COLO829 (cell line): ENCODE measurements around the gene LRRC8B.
"Not testable (repeated sequence)": the region's sequence is repeated elsewhere in the genome, so short reads cannot be mapped to it uniquely, and the experiment has no call there.

Experiments used
- DNase-seq: peaks from one replicate; pipeline ENCODE4 v3.0.0; 2012; ENCODE audit warnings: low spot score

LRRC8B gene

GRCh38 chr1:89525169-89525855 is 683 bp downstream of the LRRC8B start:
- no peak for DNase-seq

GRCh38 chr1:89527256-89527655 is 2.6 kb downstream of the LRRC8B start:
- DNase-seq = no peak

- peak; percentile 20 for DNase-seq
These were observed 3.2 kb downstream of the LRRC8B start for GRCh38 chr1:89527750-89528381.

DNA sequence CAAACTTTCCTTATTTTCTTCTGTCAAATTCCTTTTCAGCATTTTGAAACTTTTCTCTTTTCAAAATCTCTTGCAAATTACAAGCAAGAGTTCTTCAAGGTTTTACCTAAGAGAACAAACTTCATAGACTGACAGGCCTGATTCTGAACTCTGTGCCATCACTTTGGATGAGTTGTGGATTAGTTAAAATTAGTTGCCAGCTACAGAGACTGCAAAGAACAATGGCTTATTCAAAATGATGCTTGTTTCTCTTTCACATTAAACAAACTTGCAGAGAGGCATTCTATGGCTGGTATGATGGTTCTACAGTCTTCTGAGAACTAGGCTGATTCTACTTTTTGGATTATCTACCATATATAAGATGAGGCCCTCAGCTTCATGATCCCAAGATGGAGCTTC is 3.8 kb downstream of the LRRC8B start:
- DNase-seq = no peak

GRCh38 chr1:89529196-89529595 is 4.6 kb downstream of the LRRC8B start:
- no peak for DNase-seq

DNA sequence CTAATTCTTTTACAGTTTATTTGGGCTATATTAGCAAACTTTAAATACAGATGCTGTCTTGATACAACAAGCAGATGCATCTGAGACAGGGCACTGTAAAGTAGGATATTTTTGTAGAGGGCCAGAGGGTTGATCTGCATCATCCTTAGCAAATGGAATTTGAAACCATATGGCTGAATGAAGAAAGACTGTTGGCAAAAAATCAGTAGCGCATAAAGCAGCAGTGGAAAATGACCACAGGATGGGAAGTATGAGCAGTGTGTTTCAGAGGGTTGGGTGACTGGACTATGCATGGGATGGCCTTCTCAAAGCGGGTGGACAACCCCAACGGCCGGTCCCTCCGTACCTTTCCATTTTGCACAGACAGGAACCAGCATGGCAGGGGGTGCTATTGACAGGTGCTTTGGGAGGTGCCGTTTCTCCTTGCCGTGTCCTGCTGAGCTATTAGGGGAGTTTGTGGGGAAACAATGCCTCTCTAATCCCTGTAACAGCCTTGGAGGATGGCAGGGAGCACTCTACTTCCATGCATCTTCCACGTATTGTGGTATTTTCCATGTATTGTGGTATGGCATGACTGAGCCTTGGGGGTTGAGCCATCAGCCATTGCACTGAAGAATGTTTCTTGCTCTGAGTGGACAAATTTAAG is 5.9 kb downstream of the LRRC8B start:
- no peak for DNase-seq

DNA sequence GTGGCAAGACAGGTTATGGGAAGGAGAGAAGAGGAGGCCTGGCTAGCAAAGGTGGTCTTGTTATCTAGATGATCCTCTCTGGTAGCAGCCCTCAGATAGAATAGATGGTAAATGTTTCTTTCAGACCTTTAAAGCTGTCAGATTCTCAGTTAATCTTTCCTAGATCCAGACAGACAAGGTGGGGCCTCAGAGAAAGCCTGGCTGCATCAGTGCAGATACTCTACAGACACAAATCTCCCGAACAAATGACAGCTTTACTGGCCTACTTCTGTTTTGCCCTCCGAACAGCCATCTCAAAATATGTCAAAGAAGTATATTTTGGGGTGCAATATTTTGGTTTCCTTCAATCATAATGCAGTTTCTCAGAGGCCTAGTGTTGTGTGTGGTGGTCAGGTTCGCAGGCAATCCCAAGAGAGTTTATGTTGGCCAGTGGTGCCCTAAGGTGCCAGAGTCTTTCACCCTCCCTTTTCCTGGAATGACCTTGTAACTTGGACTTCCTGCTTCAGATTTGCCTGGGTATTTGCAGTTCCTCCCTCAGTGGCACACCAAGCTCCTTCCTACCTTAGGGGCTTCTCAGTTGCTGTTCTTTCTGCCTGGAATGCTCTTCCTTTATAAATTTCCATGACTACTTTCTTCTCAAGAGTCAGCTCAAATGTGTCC is 7.0 kb downstream of the LRRC8B start:
- DNase-seq = no peak

DNA sequence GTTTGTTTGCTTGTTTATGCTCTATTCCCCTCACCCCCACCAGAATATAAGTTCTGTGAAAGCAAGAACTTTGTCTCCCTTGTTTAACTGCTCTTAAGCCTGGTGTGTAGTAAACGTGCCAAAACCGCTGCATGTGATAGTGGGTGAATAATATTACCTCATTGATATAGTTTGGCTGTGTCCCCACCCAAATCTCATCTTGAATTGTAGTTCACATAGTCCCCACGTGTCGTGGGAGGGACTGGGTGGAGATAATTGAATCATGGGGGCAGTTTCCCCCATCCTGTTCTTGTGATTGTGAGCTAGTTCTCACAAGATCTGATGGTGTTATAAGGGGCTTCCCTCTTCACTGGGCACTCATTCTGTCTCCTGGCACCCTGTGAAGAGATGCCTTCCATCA is 7.6 kb downstream of the LRRC8B start:
- DNase-seq = no peak

- DNase-seq = no peak
These were observed 8.2 kb downstream of the LRRC8B start for GRCh38 chr1:89532866-89533265.

DNA sequence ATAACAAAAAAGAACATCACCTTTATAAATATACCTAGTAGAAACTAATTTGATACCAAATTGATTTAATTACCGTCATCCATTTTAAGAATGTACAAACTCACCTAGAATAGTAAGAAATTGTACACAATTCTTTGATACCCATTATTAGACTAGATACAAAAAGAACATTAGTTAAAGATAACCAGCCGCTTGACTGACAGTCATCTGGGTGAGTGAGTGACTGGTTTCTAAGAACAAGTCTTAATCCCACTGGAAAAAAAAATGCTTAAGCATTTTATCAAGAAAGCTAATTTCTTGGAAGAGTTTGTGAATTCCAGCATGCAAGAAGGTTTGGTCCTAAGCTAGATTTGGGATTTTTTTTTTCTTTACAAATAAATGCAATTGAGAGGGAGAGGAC is 10.9 kb downstream of the LRRC8B start:
- DNase-seq = no peak

DNA sequence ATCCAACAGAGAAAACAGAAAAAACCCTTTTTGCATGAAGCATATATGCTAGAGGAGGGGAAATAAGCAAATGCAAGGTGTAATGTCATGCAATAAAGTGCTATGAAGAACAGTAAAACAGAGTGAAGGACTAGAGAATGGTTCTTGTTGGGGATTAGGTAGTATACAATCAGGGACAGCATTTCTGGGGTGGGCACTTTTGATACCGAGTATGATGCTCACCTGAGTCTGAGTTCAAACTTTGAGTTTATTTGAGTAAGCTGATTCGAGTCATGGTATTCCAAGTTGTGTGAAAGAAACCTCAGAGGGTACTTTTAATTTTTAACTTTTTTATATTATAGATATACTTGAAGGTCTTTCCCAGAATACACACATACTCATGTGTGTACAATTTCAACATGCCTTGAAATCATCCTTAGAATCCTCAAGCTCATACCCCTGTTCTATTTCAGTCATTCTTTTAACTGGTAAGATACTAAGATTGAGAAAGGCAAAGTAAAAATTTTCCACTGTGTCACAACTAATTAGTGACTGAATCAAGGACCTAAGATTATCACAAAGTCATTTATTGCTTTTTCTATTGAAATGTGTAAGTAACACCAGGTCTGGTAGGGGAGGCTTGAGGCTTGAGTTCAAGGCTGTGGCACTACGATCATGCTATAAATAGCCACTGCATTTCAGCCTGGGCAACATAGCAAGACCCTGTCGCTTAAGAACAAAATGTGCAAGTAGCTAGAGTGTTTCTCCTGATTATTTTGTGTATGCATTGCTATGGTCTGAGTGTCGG is 12.1 kb downstream of the LRRC8B start:
- no peak for DNase-seq

GRCh38 chr1:89538361-89538760 is 13.7 kb downstream of the LRRC8B start:
- DNase-seq = no peak

DNA sequence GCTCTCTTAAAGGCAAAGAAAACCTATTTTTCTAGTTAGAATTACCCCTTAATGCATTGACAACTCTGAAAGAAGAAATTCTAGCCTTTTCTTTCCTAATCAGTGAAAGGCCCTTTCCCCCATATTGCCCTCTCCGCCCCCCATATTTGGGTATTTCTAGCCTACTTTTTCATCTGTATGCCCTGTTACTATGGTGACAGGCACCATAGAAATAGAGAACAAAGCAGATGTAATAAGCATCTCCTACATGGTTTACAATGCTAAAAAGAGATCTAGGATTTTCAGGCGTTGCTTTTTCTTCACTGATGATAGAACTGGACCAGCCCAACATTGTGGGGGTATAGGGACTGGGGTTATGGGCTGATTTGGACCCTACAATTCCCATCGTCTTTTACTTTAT is 14.5 kb downstream of the LRRC8B start:
- DNase-seq = no peak

DNA sequence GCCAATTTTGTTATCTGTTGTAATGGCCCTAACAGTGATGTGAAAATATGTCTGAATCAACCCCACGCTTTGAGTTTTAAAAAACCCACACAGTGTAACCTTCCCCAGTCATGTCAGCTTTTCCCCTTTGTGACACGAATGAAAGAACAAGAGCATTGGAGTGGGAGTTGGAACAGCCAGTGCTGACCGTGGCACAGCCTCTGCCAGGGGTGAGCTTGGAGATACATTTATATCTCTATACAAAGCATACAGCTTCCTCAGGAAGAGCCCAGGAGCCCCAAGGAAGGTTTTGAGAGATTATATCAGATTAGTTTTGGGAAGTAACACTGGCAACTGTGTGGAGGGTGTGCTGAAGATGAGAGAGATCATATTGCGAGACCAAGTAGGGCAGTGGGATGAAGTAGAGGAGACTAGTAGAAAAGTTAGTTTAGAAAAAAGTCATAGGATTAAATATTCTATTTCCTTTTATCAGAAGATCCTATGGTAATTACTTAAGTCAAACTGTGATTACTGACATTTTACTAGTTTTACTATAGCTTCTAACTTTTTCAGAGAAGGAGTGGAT is 15.9 kb downstream of the LRRC8B start:
- DNase-seq = no peak

DNA sequence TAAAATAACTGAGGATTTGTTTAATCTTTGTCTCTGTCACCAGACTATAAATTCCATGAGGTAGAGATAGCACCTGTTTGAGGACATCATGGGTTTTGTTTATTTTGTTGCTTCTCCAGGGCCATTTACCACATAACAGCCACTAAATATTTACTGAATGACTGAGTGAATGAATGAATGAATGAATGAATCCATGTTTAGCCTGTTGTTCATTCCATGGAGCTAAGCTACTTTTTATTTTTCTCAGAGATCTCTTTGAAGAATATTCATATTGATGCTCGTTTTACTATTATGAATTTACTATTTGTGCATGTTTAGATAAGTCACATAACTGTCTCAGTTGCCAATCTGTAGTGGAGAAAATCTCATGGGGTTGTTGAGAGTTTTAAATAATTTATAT is 17.7 kb downstream of the LRRC8B start:
- DNase-seq = no peak

DNA sequence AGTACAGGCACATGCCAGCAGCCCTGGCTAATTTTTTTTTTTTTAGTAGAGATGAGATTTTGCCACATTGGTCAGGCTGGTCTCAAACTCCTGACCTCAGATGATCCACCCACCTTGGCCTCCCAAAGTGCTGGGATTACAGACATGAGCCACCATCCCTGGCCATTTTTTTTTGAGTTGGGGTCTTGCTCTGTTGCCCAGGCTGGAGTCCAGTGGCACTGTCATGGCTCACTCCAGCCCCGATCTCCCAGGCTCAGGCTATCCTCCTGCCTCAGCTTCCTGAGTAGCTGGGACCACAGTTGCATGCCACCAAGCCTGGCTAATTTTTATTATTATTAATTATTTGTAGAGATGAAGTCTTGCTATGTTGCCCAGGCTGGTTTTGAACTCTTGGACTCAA is 19.0 kb downstream of the LRRC8B start:
- not testable (repeated sequence) for DNase-seq

DNA sequence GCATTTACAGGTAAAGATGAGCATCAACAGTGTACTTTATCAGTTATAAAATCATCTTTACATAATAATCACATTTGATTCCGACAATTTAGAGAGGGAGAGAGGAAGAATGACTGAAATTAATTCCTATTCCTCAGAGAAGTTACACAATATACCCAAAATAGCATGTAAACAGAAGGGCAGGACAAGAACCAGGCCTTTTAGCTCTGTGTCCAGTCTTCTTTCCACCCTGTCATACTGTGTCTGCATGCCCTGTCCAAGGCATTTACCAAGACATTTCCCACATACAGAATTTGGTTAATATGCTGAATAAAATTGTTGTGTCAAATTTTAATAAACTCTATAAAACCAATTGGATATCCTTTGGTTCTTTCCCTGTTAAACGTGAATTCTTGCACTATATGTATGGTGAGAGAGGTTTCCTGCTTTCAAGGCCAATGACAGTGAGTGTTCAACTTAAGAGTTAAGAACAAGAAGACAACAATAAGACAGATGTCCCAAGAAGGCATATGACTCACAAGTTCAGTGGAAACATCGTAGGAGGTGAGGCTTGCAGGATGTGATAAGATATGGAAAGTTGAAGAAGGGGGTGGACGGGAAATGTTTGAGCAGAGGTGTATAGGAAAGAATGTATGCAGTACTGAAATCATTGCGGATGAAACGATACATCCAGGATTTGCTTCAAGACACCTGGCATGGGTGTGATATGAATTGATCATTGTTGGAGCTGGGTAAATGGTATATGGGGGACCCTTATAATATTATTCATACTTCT is 20.8 kb downstream of the LRRC8B start:
- peak; percentile 13 for DNase-seq

DNA sequence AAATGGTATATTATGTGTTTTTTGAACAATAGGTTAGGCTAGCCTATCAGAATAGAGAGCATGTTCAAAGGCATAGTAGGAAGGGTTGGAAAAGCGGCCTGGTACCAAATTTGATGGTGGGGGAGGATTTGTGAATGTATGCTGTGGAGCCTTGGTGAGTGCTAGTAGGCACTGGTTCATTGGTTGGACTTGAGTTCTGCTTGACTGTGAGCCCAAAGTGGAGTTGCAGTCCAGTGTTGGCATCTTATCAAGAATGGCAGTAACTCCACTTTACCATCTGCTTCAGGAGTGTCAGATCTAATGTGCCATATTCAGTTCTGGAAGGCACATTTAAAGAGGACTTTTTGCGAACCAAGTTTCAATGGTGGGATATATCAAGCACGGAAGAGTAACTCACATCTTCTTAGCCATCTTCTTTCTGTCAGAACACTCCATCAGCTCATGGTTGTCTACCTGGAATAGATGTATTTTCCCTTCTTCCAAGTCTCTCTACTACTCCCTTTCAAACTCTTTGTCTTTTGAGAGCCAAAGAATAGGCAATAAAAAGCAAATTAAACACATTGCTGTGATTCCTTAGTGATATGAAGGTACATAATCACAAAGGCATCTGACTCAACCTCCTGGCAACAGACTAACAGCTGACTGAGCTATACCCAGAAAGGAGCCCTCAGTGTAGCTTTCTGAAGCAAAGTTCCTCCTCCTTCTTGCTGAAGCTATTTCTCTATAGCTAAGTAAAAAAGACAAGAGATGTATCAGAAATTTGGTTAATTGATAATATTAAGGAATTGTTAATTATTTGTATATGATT is 21.7 kb downstream of the LRRC8B start:
- DNase-seq = no peak

DNA sequence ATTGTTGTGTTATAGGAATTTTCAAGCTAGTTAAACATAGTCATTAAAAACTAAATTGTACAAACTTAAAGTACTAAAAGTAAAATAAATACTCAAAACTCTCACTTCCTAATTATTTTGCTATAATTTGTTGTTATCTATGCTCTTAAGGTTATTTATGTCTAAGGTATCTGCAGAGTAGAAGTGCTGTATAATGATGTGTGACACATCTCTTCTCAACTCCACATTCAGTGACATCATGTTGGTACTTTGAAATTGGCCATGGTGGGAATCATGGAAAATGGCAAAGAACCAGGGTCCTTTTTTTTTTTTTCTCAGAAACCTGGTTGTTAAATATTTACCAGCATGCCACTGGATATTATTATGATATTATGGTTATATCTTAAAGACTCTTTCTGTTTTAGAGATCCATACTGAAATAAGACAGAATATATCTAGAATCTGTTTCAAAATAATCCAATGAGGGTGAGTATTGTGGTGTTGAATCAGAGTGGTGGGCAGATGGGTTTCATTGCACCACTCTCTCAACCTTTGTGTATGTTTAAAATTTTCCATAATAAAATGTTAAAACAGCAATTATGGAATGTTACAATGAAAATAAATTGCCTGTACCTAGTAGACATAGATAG is 22.4 kb downstream of the LRRC8B start:
- no peak for DNase-seq
